ENCODE measurements around the gene TGM1.

DNA sequence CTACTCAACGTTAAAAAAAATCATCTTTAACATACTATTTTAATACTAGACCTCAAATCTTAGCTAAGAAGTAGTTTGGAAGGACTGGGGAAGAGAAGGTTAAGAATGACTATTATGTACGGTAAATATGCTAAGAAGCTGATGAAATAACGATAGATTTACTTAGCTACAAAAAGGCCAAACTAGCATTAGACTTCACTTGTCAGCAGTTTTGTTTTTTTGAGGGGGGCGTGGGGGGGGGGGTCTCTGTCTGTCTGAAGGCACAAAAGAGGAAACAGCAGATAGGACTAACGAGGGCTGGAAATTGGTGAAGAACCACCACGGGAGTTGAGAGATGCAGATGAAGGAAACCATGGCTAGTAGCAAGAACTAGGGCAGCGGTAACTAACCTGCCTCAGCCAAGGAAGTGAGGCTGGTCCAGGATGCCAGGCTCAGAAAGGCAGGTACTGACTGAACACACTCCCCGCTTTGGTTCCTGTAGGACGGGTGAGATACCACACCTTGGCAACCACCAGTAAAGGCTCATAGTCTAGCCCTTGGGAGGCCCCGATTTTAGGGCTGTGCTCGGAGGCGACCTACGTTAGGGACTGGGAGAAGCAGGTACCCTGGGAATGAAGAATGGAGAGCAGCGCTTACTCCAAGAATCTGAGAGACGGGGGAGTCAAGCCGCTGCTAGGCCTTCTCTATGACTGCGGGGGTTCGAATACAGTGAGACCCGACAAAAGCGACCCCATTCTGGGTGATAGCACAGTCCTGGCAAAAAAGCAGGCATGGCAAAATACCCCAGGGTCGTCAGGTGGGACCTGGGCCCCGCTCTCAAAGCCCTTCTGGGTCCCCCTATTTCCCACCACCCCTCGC lies 31.5 kb downstream of the TGM1 start:
- no peak for TF ChIP-seq EP300 (IDR thresholded peaks at IDR 0.05)
- TF ChIP-seq, protein P1, sequence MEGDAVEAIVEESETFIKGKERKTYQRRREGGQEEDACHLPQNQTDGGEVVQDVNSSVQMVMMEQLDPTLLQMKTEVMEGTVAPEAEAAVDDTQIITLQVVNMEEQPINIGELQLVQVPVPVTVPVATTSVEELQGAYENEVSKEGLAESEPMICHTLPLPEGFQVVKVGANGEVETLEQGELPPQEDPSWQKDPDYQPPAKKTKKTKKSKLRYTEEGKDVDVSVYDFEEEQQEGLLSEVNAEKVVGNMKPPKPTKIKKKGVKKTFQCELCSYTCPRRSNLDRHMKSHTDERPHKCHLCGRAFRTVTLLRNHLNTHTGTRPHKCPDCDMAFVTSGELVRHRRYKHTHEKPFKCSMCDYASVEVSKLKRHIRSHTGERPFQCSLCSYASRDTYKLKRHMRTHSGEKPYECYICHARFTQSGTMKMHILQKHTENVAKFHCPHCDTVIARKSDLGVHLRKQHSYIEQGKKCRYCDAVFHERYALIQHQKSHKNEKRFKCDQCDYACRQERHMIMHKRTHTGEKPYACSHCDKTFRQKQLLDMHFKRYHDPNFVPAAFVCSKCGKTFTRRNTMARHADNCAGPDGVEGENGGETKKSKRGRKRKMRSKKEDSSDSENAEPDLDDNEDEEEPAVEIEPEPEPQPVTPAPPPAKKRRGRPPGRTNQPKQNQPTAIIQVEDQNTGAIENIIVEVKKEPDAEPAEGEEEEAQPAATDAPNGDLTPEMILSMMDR (IDR thresholded peaks at IDR 0.05), result no peak
- no peak for TF ChIP-seq POLR2A (IDR thresholded peaks at IDR 0.05)
- no peak for TF ChIP-seq POLR2AphosphoS5 (IDR thresholded peaks at IDR 0.05)
